HG03175 (cell line): ENCODE measurements around the gene FREM2.

Experiments used
- ATAC-seq: cut with Tn5 transposase; IDR thresholded peaks from one replicate; pipeline ENCODE4 v1.9.1; 2021; ENCODE audit warnings: mild to moderate bottlenecking, moderate library complexity; ENCODE audit not compliant: unreplicated experiment

Gene FREM2

GRCh38 chr13:38686577-38687245 is at the start of gene FREM2:
FREM2 (plus strand) TSS chr13:38687077; CDS start chr13:38687345, 268 bp downstream.
- no peak for ATAC-seq

- ATAC-seq = no peak
Measured at GRCh38 chr13:38637576-38637975, 49.3 kb upstream of the FREM2 start.

GRCh38 chr13:38641164-38641948 is 45.5 kb upstream of the FREM2 start:
- no peak for ATAC-seq

- no peak for ATAC-seq
Measured at GRCh38 chr13:38647312-38647711, 39.6 kb upstream of the FREM2 start.

GRCh38 chr13:38648912-38649311 is 38.0 kb upstream of the FREM2 start:
- no peak for ATAC-seq

- no peak for ATAC-seq
Measured at GRCh38 chr13:38656699-38657098, 30.2 kb upstream of the FREM2 start.

- no peak for ATAC-seq
Measured at GRCh38 chr13:38657191-38657590, 29.7 kb upstream of the FREM2 start.

GRCh38 chr13:38658906-38659305 is 28.0 kb upstream of the FREM2 start:
- ATAC-seq = no peak

- no peak for ATAC-seq
Measured at GRCh38 chr13:38661010-38661675, 25.7 kb upstream of the FREM2 start.

GRCh38 chr13:38662362-38662761 is 24.5 kb upstream of the FREM2 start:
- no peak for ATAC-seq

- no peak for ATAC-seq
Measured at GRCh38 chr13:38664906-38665305, 22.0 kb upstream of the FREM2 start.

- no peak for ATAC-seq
Measured at GRCh38 chr13:38667526-38668109, 19.3 kb upstream of the FREM2 start.

- no peak for ATAC-seq
Measured at GRCh38 chr13:38669234-38669964, 17.5 kb upstream of the FREM2 start.

GRCh38 chr13:38670627-38671026 is 16.2 kb upstream of the FREM2 start:
- no peak for ATAC-seq

- no peak for ATAC-seq
Measured at GRCh38 chr13:38671980-38672379, 14.9 kb upstream of the FREM2 start.

- ATAC-seq = no peak
Measured at GRCh38 chr13:38674208-38674607, 12.7 kb upstream of the FREM2 start.

GRCh38 chr13:38680912-38681311 is 6.0 kb upstream of the FREM2 start:
- ATAC-seq = no peak

GRCh38 chr13:38684714-38685113 is 2.2 kb upstream of the FREM2 start:
- no peak for ATAC-seq

GRCh38 chr13:38685431-38685830 is 1.4 kb upstream of the FREM2 start:
- no peak for ATAC-seq

GRCh38 chr13:38685974-38686576 is 802 bp upstream of the FREM2 start:
- no peak for ATAC-seq
